Stimulated activated effector memory CD8-positive, alpha-beta T cell treated with anti-CD3 and anti-CD28 coated beads, Interleukin-12 subunit alpha, Interleukin-12 subunit beta, amount 100 ng/mL, for 72 hours (primary cell): ENCODE data around the gene OR10P1.
"Not testable (repeated sequence)": the region's sequence is repeated elsewhere in the genome, so short reads cannot be mapped to it uniquely, and the experiment has no call there.

Source experiments
- ATAC-seq: fragments of 150-1000 bp; cut with Tn5 transposase; 2 replicates; pipeline ENCODE4 v1.10.0; 2021
- DNase-seq, 2 donors: peaks; one replicate each; pipeline ENCODE4 v3.0.0; 2021 to 2022; ENCODE audit warnings: low spot score in 2 of 2
- H3K27ac Mint-ChIP-seq: one replicate; pipeline ENCODE4 v1.8.0; 2022; ENCODE audit warnings: mild to moderate bottlenecking, mixed read lengths
- H3K36me3 Mint-ChIP-seq: one replicate; pipeline ENCODE4 v1.8.0; 2022; ENCODE audit warnings: mild to moderate bottlenecking, mixed read lengths
- H3K4me1 Mint-ChIP-seq: one replicate; pipeline ENCODE4 v1.8.0; 2022; ENCODE audit warnings: mixed read lengths
- H3K4me3 Mint-ChIP-seq: one replicate; pipeline ENCODE4 v1.8.0; 2022; ENCODE audit warnings: mild to moderate bottlenecking, mixed read lengths
- H3K9me3 Mint-ChIP-seq: one replicate; pipeline ENCODE4 v1.8.0; 2022; ENCODE audit warnings: mixed read lengths

Gene OR10P1

GRCh38 chr12:55636853-55637252, at the start of gene OR10P1:
OR10P1 (plus strand) TSS chr12:55636892; CDS start chr12:55636892, 0 bp downstream.
- ATAC-seq (no peak), DNase-seq (no peak)
- Mint-ChIP-seq H3K4me1 (peaks cover 11% of the 10 kb centered on the region), H3K36me3 (no peaks in the 10 kb centered on the region), H3K4me3 (peak within 1 kb of the TSS; percentile 25), H3K9me3 (no peaks in the 10 kb centered on the region), H3K27ac (peak within 1 kb of the TSS; percentile 41)

GRCh38 chr12:55590152-55590551, 46.5 kb upstream of the OR10P1 start:
- H3K9me3 Mint-ChIP-seq, H3K4me1 Mint-ChIP-seq, H3K4me3 Mint-ChIP-seq, DNase-seq, H3K27ac Mint-ChIP-seq, H3K36me3 Mint-ChIP-seq, ATAC-seq: not testable (repeated sequence)

- Mint-ChIP-seq H3K4me3 (no peak overlapping the region), H3K9me3 (no peaks in the 10 kb centered on the region), H3K27ac (no peak overlapping the region), H3K36me3 (no peaks in the 10 kb centered on the region), H3K4me1 (no peaks in the 10 kb centered on the region)
- ATAC-seq (no peak), DNase-seq (no peak)
Observed at GRCh38 chr12:55607821-55608594, 28.7 kb upstream of the OR10P1 start.

- DNase-seq = no peak
- H3K9me3 Mint-ChIP-seq = no peaks in the 10 kb centered on the region
Observed at GRCh38 chr12:55610598-55610997, 26.1 kb upstream of the OR10P1 start.

GRCh38 chr12:55612646-55613045, 24.0 kb upstream of the OR10P1 start:
- H3K36me3 Mint-ChIP-seq = no peaks in the 10 kb centered on the region
- DNase-seq (no peak), ATAC-seq (no peak)
- no peak overlapping the region for H3K27ac Mint-ChIP-seq
- H3K9me3 Mint-ChIP-seq = no peaks in the 10 kb centered on the region
- H3K4me3 Mint-ChIP-seq = no peak overlapping the region
- H3K4me1 Mint-ChIP-seq = no peaks in the 10 kb centered on the region

More at GRCh38 chr12:55610598-55610997, 26.1 kb upstream of the OR10P1 start:
- Mint-ChIP-seq H3K4me3 (no peak overlapping the region), H3K4me1 (no peaks in the 10 kb centered on the region), H3K36me3 (no peaks in the 10 kb centered on the region), H3K27ac (no peak overlapping the region)
- peak; percentile 60 for ATAC-seq

- DNase-seq = no peak
- Mint-ChIP-seq H3K27ac (no peak overlapping the region), H3K4me1 (no peaks in the 10 kb centered on the region), H3K36me3 (no peaks in the 10 kb centered on the region), H3K4me3 (no peak overlapping the region), H3K9me3 (no peaks in the 10 kb centered on the region)
- no peak for ATAC-seq
Observed at GRCh38 chr12:55614764-55615163, 21.9 kb upstream of the OR10P1 start.

GRCh38 chr12:55619354-55620138, 17.1 kb upstream of the OR10P1 start:
- H3K4me3 Mint-ChIP-seq = no peak overlapping the region

GRCh38 chr12:55624056-55624455, 12.6 kb upstream of the OR10P1 start:
- Mint-ChIP-seq H3K4me1 (peaks cover 7% of the 10 kb centered on the region), H3K9me3 (no peaks in the 10 kb centered on the region), H3K4me3 (no peak overlapping the region), H3K27ac (peak overlapping the region; percentile 51), H3K36me3 (no peaks in the 10 kb centered on the region)
- no peak for DNase-seq
- ATAC-seq = peak; percentile 86

More at GRCh38 chr12:55619354-55620138, 17.1 kb upstream of the OR10P1 start:
- H3K27ac Mint-ChIP-seq = no peak overlapping the region
- H3K9me3 Mint-ChIP-seq = no peaks in the 10 kb centered on the region
- DNase-seq (peak; percentile 60 to 74), ATAC-seq (peak; percentile 76)
- H3K36me3 Mint-ChIP-seq = no peaks in the 10 kb centered on the region
- peaks cover 4% of the 10 kb centered on the region for H3K4me1 Mint-ChIP-seq

GRCh38 chr12:55626154-55626553, 10.5 kb upstream of the OR10P1 start:
- no peak overlapping the region for H3K4me3 Mint-ChIP-seq
- H3K36me3 Mint-ChIP-seq = no peaks in the 10 kb centered on the region
- no peaks in the 10 kb centered on the region for H3K9me3 Mint-ChIP-seq
- H3K27ac Mint-ChIP-seq = no peak overlapping the region
- peaks cover 13% of the 10 kb centered on the region for H3K4me1 Mint-ChIP-seq
- DNase-seq (peak in 1 of 2 donors; percentile 30), ATAC-seq (no peak)

- DNase-seq (no peak), ATAC-seq (peak; percentile 71)
- Mint-ChIP-seq H3K9me3 (no peaks in the 10 kb centered on the region), H3K4me3 (peak overlapping the region; percentile 0), H3K36me3 (no peaks in the 10 kb centered on the region), H3K27ac (peak overlapping the region; percentile 2), H3K4me1 (peaks cover 9% of the 10 kb centered on the region)
Observed at GRCh38 chr12:55629058-55629841, 7.4 kb upstream of the OR10P1 start.

GRCh38 chr12:55631056-55631455, 5.6 kb upstream of the OR10P1 start:
- H3K4me3 Mint-ChIP-seq = no peak overlapping the region

GRCh38 chr12:55631733-55632132, 5.0 kb upstream of the OR10P1 start:
- H3K36me3 Mint-ChIP-seq = no peaks in the 10 kb centered on the region
- ATAC-seq = no peak
- DNase-seq = no peak
- H3K4me1 Mint-ChIP-seq = peaks cover 10% of the 10 kb centered on the region
- H3K9me3 Mint-ChIP-seq = no peaks in the 10 kb centered on the region
- H3K27ac Mint-ChIP-seq = no peak overlapping the region
- no peak overlapping the region for H3K4me3 Mint-ChIP-seq

More at GRCh38 chr12:55631056-55631455, 5.6 kb upstream of the OR10P1 start:
- H3K36me3 Mint-ChIP-seq = no peaks in the 10 kb centered on the region
- no peak overlapping the region for H3K27ac Mint-ChIP-seq
- no peaks in the 10 kb centered on the region for H3K9me3 Mint-ChIP-seq
- no peak for DNase-seq
- ATAC-seq = no peak
- H3K4me1 Mint-ChIP-seq = peaks cover 9% of the 10 kb centered on the region

- DNase-seq (no peak), ATAC-seq (no peak)
- Mint-ChIP-seq H3K27ac (no peak overlapping the region), H3K4me1 (peaks cover 21% of the 10 kb centered on the region), H3K9me3 (no peaks in the 10 kb centered on the region), H3K4me3 (no peak overlapping the region), H3K36me3 (no peaks in the 10 kb centered on the region)
Observed at GRCh38 chr12:55633151-55633550, 3.5 kb upstream of the OR10P1 start.

- Mint-ChIP-seq H3K4me3 (no peak overlapping the region), H3K27ac (no peak overlapping the region), H3K9me3 (no peaks in the 10 kb centered on the region), H3K36me3 (no peaks in the 10 kb centered on the region), H3K4me1 (peaks cover 11% of the 10 kb centered on the region)
- ATAC-seq = peak; percentile 74
- DNase-seq = no peak
Observed at GRCh38 chr12:55636116-55636655, 506 bp upstream of the OR10P1 start.

GRCh38 chr12:55637467-55637866, 775 bp downstream of the OR10P1 start:
- Mint-ChIP-seq H3K27ac (peak overlapping the region; percentile 41), H3K4me1 (peaks cover 11% of the 10 kb centered on the region), H3K9me3 (no peaks in the 10 kb centered on the region), H3K36me3 (no peaks in the 10 kb centered on the region), H3K4me3 (peak overlapping the region; percentile 25)
- DNase-seq = no peak
- ATAC-seq = peak; percentile 84
